Osteocyte (in vitro differentiated cells): ENCODE results near the gene ALDH1A2. TPM values are rescaled to one million over a fixed set of nuclear protein-coding genes. Genes with fewer than 3 reads are reported as not detected.

Experiments
- DNase-seq: peaks from one replicate; pipeline ENCODE4 v3.0.0; 2021; ENCODE audit warnings: mixed read lengths; ENCODE audit not compliant: unreplicated experiment; ENCODE audit errors: extremely low spot score
- H3K27ac Mint-ChIP-seq: one replicate; pipeline ENCODE4 v1.8.0; 2021; ENCODE audit warnings: mild to moderate bottlenecking, mixed read lengths; ENCODE audit not compliant: unreplicated experiment
- H3K27me3 Mint-ChIP-seq: one replicate; pipeline ENCODE4 v1.8.0; 2021; ENCODE audit warnings: mixed read lengths; ENCODE audit not compliant: unreplicated experiment
- H3K36me3 Mint-ChIP-seq: one replicate; pipeline ENCODE4 v1.8.0; 2021; ENCODE audit warnings: mixed read lengths; ENCODE audit not compliant: unreplicated experiment
- H3K4me1 Mint-ChIP-seq: one replicate; pipeline ENCODE4 v1.8.0; 2021; ENCODE audit warnings: mixed read lengths; ENCODE audit not compliant: unreplicated experiment
- H3K4me3 Mint-ChIP-seq: one replicate; pipeline ENCODE4 v1.8.0; 2021; ENCODE audit warnings: mild to moderate bottlenecking, moderate library complexity, mixed read lengths; ENCODE audit not compliant: unreplicated experiment
- H3K9me3 Mint-ChIP-seq: one replicate; pipeline ENCODE4 v1.8.0; 2021; ENCODE audit warnings: mixed read lengths; ENCODE audit not compliant: unreplicated experiment
- total RNA-seq: library from RNA; stranded (reverse); gene quantifications from 2 replicates; pipeline ENCODE4 v1.2.1, GENCODE V29; 2021
- TF ChIP-seq, protein P1 (sequence below): fragments of 200-600 bp; sonication (generic); IDR thresholded peaks from 2 replicates; pipeline ENCODE4 v1.5.0; 2021; ENCODE audit warnings: antibody characterized with exemption, mild to moderate bottlenecking, moderate library complexity

The ALDH1A2 gene
- total RNA-seq, 1 donor from 2014 or later: 0.48 TPM

DNA sequence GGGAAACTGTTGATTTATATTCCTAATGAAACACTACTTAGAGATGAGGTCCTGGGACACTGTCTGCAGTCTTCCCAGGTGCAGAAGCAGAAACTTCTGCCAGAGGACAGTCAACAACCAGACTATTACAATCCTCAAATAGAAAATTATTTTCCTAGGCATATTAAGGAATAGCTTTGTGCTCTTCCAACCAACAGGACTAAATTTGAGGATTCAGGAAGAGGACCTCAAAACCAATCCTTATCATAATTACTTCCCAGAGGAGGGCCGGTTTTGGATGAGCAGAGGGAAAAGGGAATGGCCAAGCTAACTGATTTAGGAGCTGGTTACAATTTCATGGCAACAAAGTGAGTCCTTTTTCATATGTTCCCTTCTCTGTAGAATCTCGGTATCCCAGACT lies 21.0 kb downstream of the ALDH1A2 start:
- DNase-seq: no peak
- no peak overlapping the region for H3K4me3 Mint-ChIP-seq
- TF ChIP-seq, protein P1, sequence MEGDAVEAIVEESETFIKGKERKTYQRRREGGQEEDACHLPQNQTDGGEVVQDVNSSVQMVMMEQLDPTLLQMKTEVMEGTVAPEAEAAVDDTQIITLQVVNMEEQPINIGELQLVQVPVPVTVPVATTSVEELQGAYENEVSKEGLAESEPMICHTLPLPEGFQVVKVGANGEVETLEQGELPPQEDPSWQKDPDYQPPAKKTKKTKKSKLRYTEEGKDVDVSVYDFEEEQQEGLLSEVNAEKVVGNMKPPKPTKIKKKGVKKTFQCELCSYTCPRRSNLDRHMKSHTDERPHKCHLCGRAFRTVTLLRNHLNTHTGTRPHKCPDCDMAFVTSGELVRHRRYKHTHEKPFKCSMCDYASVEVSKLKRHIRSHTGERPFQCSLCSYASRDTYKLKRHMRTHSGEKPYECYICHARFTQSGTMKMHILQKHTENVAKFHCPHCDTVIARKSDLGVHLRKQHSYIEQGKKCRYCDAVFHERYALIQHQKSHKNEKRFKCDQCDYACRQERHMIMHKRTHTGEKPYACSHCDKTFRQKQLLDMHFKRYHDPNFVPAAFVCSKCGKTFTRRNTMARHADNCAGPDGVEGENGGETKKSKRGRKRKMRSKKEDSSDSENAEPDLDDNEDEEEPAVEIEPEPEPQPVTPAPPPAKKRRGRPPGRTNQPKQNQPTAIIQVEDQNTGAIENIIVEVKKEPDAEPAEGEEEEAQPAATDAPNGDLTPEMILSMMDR: no peak
- H3K27me3 Mint-ChIP-seq: peaks cover 55% of the 10 kb centered on the region
- no peaks in the 10 kb centered on the region for H3K9me3 Mint-ChIP-seq
- H3K36me3 Mint-ChIP-seq: no peaks in the 10 kb centered on the region
- no peak overlapping the region for H3K27ac Mint-ChIP-seq
- no peaks in the 10 kb centered on the region for H3K4me1 Mint-ChIP-seq

DNA sequence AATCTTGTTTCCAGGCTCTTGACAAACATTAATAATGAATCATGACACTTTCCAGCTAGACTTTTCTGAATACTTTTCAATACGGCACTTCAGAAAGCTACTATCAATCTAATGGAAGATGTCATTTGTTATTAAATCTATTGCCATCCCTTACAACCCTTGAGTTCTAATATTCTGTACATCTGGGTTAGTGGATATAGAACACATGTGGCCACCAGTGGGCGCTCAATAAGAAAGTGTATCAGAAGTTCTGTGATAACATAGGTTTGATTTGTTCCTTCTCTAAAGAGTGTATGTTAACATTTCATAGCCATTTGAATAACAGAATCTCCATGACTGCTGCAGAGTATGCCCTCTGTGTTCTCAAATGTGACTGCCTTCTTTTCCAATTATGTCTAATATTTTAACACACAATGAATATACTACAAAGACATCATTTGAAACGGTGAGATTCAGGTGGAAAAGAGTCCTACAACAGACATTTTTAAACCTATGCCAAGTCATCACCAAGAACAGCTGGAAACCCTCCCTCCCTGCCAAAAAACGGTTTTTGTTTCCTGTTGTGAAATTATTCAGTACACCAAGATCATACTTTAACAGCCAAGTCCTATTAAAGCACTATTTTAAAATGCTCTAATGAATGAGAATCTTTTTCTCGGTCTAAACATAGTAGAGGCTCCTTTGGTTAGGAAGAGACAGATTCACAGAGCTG lies 22.2 kb downstream of the ALDH1A2 start:
- Mint-ChIP-seq H3K4me1 (peaks cover 5% of the 10 kb centered on the region), H3K9me3 (no peaks in the 10 kb centered on the region), H3K27me3 (peaks cover 45% of the 10 kb centered on the region), H3K36me3 (no peaks in the 10 kb centered on the region), H3K27ac (no peak overlapping the region), H3K4me3 (no peak overlapping the region)
- no peak for DNase-seq
- TF ChIP-seq, protein P1: peak; percentile 62

DNA sequence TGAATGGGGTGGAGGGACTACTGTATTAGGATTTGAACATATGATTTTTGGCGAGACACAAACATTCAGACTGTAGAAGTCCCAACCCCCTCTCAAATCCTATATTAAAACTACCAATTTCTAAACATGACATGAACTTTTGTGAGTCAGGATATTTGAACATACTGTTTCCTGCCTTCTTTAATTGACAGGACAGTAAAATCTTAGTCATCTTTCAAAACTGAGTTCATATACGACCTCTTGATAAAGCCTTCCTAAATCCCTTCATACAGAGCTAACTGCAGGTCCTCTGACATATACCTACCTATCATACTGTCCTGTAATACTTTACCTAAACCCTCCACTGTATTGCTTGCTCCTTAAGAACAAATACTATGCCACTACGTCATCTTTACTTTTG lies 23.5 kb downstream of the ALDH1A2 start:
- TF ChIP-seq, protein P1: no peak
- no peak overlapping the region for H3K27ac Mint-ChIP-seq
- no peak overlapping the region for H3K4me3 Mint-ChIP-seq
- DNase-seq: no peak
- no peaks in the 10 kb centered on the region for H3K9me3 Mint-ChIP-seq
- peaks cover 52% of the 10 kb centered on the region for H3K27me3 Mint-ChIP-seq
- H3K4me1 Mint-ChIP-seq: peaks cover 7% of the 10 kb centered on the region
- no peaks in the 10 kb centered on the region for H3K36me3 Mint-ChIP-seq

DNA sequence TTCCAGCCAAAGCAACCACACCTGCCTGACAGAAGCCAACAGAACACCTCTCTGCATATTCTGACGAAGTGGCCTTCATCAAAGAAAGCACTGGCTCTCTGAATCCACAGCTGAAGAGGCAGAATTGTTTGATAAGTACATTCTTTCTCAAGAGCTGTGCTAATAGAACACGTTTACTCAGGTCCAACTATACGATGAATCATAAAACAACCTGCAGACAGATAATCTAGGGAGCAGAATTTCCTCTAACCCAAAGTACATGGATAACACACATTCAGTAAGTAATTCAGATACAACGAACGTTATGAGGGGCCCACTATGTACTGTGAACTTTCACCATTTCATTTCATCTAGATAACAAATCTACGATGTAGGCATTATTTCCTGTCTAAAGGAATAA lies 25.4 kb downstream of the ALDH1A2 start:
- Mint-ChIP-seq H3K4me3 (no peak overlapping the region), H3K4me1 (peaks cover 7% of the 10 kb centered on the region), H3K36me3 (no peaks in the 10 kb centered on the region), H3K9me3 (no peaks in the 10 kb centered on the region), H3K27ac (no peak overlapping the region), H3K27me3 (peaks cover 50% of the 10 kb centered on the region)
- no peak for DNase-seq
- TF ChIP-seq, protein P1: no peak

DNA sequence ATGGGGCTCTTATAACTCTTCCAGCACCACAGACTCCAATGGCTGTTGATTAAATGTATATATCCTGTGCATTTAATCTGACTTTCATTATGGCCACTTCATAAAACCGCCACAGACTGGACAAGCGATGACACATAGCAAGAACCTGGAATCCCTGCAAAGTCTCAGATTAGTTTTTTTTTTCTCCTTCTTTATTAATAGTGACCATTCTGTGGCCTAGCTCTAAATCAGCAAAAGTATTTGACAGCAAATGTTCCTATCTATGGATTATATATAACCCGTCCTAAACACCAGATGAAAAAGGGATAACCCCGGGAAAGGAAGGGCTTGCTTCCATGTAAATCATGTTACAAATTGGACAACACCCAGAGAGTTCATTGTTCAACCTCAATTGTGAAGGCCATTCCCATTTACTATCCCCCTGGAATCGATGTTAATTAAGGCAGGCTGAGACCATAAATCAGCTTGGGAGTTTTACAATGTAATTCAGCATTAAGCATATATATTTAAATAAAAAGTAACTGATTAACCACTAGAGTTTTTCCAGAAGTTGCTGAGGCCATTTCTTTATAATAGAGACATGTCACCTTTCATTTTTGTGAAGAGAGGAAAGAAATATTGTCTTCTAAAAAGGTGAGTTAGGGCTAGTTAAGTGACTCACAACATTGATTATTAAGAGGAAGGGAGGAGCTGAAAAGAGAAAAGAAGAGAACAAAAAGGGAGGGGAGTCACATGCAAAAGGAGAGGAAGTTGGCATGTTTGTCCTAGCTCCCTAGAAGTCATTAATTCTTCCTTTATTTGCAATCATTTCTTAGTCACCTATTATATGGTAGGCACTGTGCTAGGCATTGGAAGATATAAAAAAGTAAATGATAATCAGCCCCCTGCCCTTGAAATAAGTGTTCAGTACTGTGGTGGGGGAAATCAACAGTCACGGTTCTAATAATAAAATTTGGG lies 26.2 kb downstream of the ALDH1A2 start:
- TF ChIP-seq, protein P1: no peak
- H3K4me1 Mint-ChIP-seq: peaks cover 7% of the 10 kb centered on the region
- no peak overlapping the region for H3K27ac Mint-ChIP-seq
- no peak for DNase-seq
- no peaks in the 10 kb centered on the region for H3K9me3 Mint-ChIP-seq
- H3K4me3 Mint-ChIP-seq: no peak overlapping the region
- H3K27me3 Mint-ChIP-seq: peaks cover 51% of the 10 kb centered on the region
- no peaks in the 10 kb centered on the region for H3K36me3 Mint-ChIP-seq
